ENCODE data around the gene ASB1.
"Not testable (repeated sequence)": the region's sequence is repeated elsewhere in the genome, so short reads cannot be mapped to it uniquely, and the experiment has no call there.

ASB1 gene

GRCh38 chr2:238424313-238424700 lies 2.4 kb upstream of the ASB1 start:
- no peak for DNase-seq

GRCh38 chr2:238425505-238425978 lies 1.2 kb upstream of the ASB1 start:
- no peak for DNase-seq

GRCh38 chr2:238425979-238426567 lies 654 bp upstream of the ASB1 start:
- no peak for DNase-seq

- DNase-seq: no peak
These were observed 872 bp downstream of the ASB1 start for GRCh38 chr2:238427435-238428162.

GRCh38 chr2:238428866-238429265 lies 2.1 kb downstream of the ASB1 start:
- no peak for DNase-seq

GRCh38 chr2:238430781-238431180 lies 4.1 kb downstream of the ASB1 start:
- no peak for DNase-seq

- no peak for DNase-seq
These were observed 4.7 kb downstream of the ASB1 start for GRCh38 chr2:238431456-238431855.

GRCh38 chr2:238433300-238433915 lies 6.7 kb downstream of the ASB1 start:
- no peak for DNase-seq

GRCh38 chr2:238433941-238434845 lies 7.5 kb downstream of the ASB1 start:
- DNase-seq: no peak

- DNase-seq: no peak
These were observed 8.4 kb downstream of the ASB1 start for GRCh38 chr2:238434846-238435751.

- DNase-seq: no peak
These were observed 9.0 kb downstream of the ASB1 start for GRCh38 chr2:238435752-238436096.

- DNase-seq: no peak
These were observed 12.4 kb downstream of the ASB1 start for GRCh38 chr2:238438856-238439849.

- DNase-seq: no peak
These were observed 13.2 kb downstream of the ASB1 start for GRCh38 chr2:238439917-238440316.

GRCh38 chr2:238440331-238440730 lies 13.6 kb downstream of the ASB1 start:
- no peak for DNase-seq

- DNase-seq: no peak
These were observed 14.0 kb downstream of the ASB1 start for GRCh38 chr2:238440767-238441166.

- no peak for DNase-seq
These were observed 14.8 kb downstream of the ASB1 start for GRCh38 chr2:238441262-238442114.

GRCh38 chr2:238442257-238442656 lies 15.5 kb downstream of the ASB1 start:
- DNase-seq: not testable (repeated sequence)

- DNase-seq: no peak
These were observed 17.5 kb downstream of the ASB1 start for GRCh38 chr2:238444242-238444641.

- DNase-seq: no peak
These were observed 18.9 kb downstream of the ASB1 start for GRCh38 chr2:238445409-238446190.
